ENCODE measurements around the gene TXNRD3. TPM values are rescaled to one million over a fixed set of nuclear protein-coding genes. Genes with fewer than 3 reads are reported as not detected.

The TXNRD3 gene
- total RNA-seq, 4 donors from 2014 or later: 1.4 to 11.6 (median 2.8) TPM

DNA sequence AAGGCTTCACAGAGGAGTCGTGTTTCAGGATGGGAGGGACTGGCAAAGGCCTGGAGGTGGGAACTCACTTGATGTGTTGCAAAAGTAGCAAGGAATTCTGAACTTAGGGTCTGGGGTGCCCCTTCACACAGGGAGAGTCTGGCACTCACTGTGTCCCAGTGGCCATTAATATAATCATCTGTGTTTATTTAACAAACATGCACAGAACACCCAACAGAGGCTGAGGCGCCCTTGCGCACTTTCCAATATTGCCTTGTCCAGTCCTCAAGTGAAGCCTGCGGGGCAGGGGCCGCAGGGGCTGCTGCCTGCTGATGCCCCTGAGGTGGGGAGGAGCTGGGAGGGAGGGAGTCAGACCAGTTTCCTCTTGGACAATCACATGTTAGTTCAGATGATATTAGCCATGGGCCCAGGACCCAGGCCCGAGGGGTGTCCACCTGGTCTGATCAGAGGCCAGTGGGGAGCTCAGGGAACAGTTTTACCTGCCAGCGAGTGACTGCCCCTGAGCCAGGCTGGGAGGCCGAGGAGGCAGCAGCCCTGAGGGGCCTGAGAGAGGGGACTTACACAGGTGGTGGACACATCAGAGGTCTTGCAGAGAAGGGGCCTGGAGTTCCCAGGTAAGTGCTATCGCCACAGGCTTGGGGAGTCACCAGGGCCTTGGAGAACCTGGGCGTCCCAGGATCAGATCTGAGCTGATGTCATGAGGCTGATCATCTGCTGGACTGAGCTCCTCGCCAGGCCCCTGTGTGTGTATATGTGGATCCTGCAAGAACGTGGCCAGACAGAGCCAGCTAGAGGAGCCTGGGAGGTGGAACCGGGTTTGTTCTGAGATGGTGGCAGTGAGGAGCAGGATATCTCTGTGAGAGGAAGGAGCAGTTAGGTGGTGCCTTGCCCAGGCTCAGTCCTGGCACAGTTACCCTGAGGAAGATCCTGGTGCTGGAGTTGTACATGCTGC lies 13.8 kb upstream of the TXNRD3 start:
- peak in 1 of 3 donors; percentile 34 for DNase-seq
- TF ChIP-seq, protein P1, sequence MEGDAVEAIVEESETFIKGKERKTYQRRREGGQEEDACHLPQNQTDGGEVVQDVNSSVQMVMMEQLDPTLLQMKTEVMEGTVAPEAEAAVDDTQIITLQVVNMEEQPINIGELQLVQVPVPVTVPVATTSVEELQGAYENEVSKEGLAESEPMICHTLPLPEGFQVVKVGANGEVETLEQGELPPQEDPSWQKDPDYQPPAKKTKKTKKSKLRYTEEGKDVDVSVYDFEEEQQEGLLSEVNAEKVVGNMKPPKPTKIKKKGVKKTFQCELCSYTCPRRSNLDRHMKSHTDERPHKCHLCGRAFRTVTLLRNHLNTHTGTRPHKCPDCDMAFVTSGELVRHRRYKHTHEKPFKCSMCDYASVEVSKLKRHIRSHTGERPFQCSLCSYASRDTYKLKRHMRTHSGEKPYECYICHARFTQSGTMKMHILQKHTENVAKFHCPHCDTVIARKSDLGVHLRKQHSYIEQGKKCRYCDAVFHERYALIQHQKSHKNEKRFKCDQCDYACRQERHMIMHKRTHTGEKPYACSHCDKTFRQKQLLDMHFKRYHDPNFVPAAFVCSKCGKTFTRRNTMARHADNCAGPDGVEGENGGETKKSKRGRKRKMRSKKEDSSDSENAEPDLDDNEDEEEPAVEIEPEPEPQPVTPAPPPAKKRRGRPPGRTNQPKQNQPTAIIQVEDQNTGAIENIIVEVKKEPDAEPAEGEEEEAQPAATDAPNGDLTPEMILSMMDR (IDR thresholded peaks at IDR 0.05): no peak
- no peak for TF ChIP-seq POLR2A (IDR thresholded peaks at IDR 0.05)
- H3K27ac ChIP-seq: no peak overlapping the region
- H3K4me3 ChIP-seq: no peak overlapping the region
- H3K36me3 ChIP-seq: no peaks in the 10 kb centered on the region
- H3K9me3 ChIP-seq: peaks cover 0 to 2% (median 0%) of the 10 kb centered on the region in 4 donors
- no peaks in the 10 kb centered on the region for H3K27me3 ChIP-seq
- H3K4me1 ChIP-seq: no peaks in the 10 kb centered on the region

DNA sequence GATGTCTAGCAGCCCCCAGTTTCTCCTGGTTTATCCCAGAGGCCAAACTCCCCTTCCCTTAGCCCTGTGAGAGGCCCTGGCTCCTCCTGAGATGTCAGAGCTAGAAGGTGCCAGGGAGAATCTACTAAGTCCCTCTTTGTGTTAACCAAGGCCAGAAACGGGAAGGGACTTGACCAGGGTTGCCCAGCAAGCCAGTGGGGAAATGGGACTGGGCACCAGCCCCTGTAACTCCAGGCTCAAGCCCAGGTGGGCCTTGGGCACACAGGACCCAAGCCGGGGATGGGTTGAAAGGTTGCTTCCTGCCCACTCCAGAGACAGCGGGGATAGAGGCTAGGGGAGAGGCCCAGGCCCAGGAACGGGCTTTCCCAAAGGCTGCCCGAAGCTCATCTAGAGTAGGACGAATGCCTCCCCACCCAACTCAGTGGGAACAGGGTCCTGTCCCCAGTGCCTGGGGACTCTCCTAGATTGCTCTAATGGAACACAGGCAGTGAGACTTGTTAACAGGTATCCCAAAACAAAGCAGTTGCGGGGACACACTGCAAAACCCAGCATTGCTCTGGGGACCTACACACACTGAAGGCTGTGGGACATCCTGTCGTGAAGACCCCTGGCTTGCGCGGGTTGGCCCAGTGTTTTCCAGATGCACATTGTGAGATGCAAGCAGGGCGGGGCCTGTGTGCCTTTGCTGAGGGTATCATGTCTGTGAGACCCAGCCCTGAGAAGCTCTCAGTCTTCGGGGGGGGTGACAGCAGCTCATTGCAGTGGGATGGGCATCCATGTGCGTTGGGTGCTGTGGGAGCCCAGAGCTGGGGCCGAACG lies 12.9 kb upstream of the TXNRD3 start:
- Histone ChIP-seq H3K27me3 (no peaks in the 10 kb centered on the region), H3K9me3 (no peaks in the 10 kb centered on the region), H3K4me1 (no peaks in the 10 kb centered on the region), H3K36me3 (no peaks in the 10 kb centered on the region), H3K27ac (no peak overlapping the region), H3K4me3 (no peak overlapping the region)
- peak in 1 of 3 donors; percentile 37 for DNase-seq
- TF ChIP-seq POLR2A (IDR thresholded peaks at IDR 0.05): no peak
- TF ChIP-seq, protein P1 (IDR thresholded peaks at IDR 0.05): no peak

DNA sequence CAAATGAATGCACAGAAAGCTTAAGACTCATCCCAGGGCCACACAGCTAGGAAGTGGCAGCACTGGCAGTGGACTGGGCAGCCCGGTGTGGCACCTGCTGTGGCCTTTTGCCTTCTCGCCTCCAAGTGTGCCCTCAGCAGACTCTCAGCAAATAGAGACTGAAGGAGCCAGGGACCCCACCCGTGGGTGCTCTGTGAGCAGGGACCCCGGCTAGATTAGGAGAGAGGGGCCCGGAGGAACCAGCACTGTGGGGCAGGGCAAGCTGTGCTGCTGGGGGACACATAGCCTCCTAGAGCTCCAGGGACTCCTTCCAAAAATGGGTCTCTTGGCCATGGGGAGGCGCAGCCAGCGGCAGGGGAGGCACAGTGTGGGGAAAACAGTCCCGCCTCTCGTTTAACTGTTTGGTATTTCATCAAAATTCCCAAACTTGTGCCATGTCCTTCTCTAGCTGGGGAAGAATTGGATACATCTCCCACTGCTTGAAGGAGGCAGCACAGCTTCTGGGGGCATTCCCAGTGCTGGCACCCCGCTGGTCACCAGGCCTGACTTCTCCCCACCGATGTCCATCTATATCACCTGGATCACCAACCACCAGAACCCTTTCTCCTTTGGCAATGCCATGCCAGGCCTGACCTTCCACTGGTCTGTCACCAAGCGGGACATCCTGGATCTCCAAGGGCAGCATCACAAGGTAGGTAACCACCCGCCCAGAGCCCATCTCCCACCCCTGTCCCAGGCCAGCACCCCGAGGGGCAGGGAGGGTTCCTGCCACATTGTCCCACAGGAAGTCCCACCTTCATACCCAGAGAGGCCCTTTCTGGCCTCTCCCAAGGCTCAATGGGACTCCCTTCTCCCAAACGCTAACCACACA lies 12.0 kb upstream of the TXNRD3 start:
- no peak for TF ChIP-seq POLR2A (IDR thresholded peaks at IDR 0.05)
- TF ChIP-seq, protein P1 (IDR thresholded peaks at IDR 0.05): no peak
- no peaks in the 10 kb centered on the region for H3K4me1 ChIP-seq
- no peak overlapping the region for H3K4me3 ChIP-seq
- H3K27ac ChIP-seq: no peak overlapping the region
- peak in 1 of 3 donors; percentile 25 for DNase-seq
- H3K9me3 ChIP-seq: no peaks in the 10 kb centered on the region
- no peaks in the 10 kb centered on the region for H3K36me3 ChIP-seq
- no peaks in the 10 kb centered on the region for H3K27me3 ChIP-seq

DNA sequence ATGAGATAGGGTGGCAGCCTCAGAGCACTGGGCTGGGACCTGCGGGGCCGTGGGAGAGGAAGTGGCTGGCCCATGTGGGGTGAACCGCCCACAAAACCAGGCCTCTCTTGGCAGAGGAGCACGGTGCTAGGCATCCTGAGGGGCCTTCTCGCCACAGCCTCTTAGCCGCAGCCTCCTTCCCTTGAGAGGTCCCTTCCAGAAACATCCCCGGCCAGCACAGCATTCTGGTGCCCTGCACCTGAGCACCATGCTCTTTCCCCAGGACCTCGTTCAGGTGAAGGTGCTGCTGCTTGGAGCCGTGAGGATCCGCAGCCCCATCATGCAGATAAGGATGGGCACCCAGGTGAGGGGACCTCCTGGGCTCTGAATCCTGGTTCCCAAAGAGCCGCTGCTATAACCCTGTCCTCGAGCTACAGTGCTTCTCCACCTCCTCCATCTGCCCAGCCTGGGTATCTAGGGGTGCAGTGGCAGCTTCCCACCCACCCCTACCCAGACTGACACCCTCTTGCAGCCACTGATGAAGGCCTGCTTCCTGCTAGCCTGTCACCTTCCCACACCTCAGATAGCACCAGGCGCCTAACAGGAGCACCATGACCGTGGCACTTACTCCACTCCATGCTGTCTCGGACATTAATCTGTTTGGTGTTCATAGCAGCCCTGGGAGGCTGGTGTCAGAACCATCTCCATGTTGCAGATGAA lies 11.2 kb upstream of the TXNRD3 start:
- Histone ChIP-seq H3K27ac (no peak overlapping the region), H3K36me3 (no peaks in the 10 kb centered on the region), H3K9me3 (no peaks in the 10 kb centered on the region), H3K4me1 (no peaks in the 10 kb centered on the region), H3K27me3 (no peaks in the 10 kb centered on the region), H3K4me3 (no peak overlapping the region)
- TF ChIP-seq, protein P1 (IDR thresholded peaks at IDR 0.05): no peak
- TF ChIP-seq POLR2A (IDR thresholded peaks at IDR 0.05): no peak
- DNase-seq: peak in 1 of 3 donors; percentile 33

Data from Peyer's patch (tissue), 4 donors.